Brain microvascular endothelial cell (primary cell): ENCODE results near the gene C16orf92.
A peak's percentile ranks its signal among the peaks of the same experiment; 100 is the strongest.

Experiments used
- DNase-seq: peaks from one replicate; pipeline ENCODE4 v3.0.0-alpha.2; 2020
- H3K27ac ChIP-seq: fragments of 250-450 bp; sonication (Bioruptor Pico); 2 replicates; pipeline ENCODE4 v1.5.1; 2020; ENCODE audit warnings: mild to moderate bottlenecking, moderate library complexity
- H3K27me3 ChIP-seq: fragments of 250-450 bp; sonication (Bioruptor Pico); replicated peaks from 2 replicates; pipeline ENCODE4 v1.5.1; 2020; ENCODE audit warnings: mild to moderate bottlenecking
- H3K36me3 ChIP-seq: fragments of 250-450 bp; sonication (Bioruptor Pico); replicated peaks from 2 replicates; pipeline ENCODE4 v1.5.1; 2020; ENCODE audit warnings: mild to moderate bottlenecking
- H3K4me3 ChIP-seq: 2 replicates; pipeline ENCODE4 v1.5.1; 2011; ENCODE audit warnings: low read depth, mild to moderate bottlenecking, control low read depth, low read length, moderate library complexity
- in situ Hi-C: cut with HindIII; loops from 2 replicates; pipeline ENCODE4 v1.10.0; 2017; ENCODE audit warnings: low sequenced_read_pairs, low pct_ligation_motif_present
- TF ChIP-seq, protein P1 (sequence below): IDR thresholded peaks from 2 replicates; pipeline ENCODE4 v1.5.1; 2011; ENCODE audit warnings: low read depth, mild to moderate bottlenecking, moderate library complexity, low read length, control low read depth, inconsistent platforms; ENCODE audit errors: missing control alignments

C16orf92 gene

DNA sequence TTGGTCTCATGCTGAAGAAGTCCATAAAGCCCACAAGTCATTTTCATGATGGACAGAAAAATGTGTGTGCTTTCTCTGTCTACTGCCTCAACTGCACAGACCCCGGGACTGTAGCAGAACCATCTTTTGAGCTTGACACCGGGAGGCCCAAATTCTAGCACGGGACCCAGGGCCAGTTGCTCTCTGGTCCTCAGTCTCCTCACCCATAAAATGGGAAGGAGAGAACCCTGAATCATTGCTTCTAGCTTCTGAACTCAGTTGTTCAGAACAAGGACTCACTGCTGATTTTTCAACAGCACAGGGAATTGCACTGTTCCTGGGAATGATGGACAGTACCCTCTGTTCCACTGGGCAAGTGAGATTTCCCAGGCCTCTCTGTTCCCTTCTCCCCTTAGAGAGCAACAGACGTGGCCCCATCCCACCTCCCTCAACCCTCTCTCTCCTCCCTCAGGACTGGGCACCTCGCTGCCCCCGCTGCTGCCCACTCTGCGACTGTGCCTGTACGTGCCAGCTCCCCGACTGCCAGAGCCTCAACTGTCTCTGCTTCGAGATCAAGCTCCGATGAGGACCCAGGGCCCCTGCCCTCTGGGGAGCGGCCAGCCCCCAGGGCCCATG is 40.4 kb downstream of the C16orf92 start:
- in situ Hi-C loops = no loop called here
- H3K27ac ChIP-seq = peak overlapping the region; percentile 95
- no peak for DNase-seq
- H3K27me3 ChIP-seq = no peaks in the 10 kb centered on the region
- TF ChIP-seq, protein P1, sequence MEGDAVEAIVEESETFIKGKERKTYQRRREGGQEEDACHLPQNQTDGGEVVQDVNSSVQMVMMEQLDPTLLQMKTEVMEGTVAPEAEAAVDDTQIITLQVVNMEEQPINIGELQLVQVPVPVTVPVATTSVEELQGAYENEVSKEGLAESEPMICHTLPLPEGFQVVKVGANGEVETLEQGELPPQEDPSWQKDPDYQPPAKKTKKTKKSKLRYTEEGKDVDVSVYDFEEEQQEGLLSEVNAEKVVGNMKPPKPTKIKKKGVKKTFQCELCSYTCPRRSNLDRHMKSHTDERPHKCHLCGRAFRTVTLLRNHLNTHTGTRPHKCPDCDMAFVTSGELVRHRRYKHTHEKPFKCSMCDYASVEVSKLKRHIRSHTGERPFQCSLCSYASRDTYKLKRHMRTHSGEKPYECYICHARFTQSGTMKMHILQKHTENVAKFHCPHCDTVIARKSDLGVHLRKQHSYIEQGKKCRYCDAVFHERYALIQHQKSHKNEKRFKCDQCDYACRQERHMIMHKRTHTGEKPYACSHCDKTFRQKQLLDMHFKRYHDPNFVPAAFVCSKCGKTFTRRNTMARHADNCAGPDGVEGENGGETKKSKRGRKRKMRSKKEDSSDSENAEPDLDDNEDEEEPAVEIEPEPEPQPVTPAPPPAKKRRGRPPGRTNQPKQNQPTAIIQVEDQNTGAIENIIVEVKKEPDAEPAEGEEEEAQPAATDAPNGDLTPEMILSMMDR = no peak
- H3K4me3 ChIP-seq = peak overlapping the region; percentile 64
- H3K36me3 ChIP-seq = peaks cover 26% of the 10 kb centered on the region

DNA sequence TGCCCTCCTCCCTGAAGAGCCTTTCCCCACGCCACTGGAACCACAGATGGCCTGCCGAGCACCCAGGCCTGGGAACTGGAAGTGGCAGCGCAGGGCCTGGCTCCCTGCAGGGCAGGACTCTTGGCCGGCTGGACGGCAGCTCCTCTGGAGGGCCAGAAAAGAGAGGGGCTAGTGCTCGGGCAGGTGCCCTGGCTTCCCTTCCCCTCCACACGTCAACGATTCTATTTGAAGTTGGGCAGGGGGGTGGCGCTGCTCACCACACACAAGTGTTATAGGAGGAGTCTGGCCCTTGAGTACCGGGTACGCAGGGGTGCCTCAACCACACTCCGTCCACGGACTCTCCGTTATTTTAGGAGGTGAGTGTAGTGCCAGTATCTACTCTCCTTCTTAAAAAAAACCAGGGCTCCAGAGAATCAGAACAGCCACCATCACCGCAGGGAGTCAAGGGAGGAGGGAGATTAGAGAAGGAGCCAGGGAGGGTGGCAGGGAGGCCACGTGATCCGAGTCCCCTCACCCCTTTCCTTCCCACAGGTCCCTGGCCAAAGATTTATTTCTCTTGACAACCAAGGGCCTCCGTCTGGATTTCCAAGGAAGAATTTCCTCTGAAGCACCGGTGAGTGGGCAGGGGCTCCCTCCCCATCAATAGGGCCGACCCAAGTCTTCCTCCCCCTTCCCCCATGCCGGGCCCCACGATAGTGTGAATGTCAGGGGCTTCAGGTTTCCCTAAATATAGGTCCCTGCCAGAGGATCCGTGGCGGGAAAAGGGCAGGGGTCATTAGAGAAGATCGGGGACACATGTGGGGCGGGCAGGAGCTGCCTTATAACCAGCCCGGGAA is 41.1 kb downstream of the C16orf92 start:
- Histone ChIP-seq H3K27ac (peak overlapping the region; percentile 95), H3K4me3 (peak overlapping the region; percentile 64)
- TF ChIP-seq, protein P1 = peak; percentile 28

DNA sequence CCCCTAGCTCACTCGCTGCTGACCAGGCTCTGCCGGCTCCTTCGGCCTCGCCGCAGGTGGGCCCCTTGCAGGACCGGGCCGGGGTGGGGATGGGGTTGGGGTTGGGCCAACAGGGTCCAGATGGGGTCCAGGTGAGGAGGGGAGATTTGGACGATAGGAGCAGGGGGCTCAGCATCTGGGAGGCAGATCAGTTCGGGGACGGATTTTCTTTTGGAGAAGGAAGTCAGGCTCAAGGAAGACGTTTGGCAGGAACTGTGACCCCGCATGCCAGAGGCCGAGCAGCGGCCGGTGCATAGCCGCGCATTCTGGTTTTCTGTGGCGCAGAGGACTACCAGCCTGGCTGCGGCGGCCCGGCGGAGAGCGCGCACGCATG is 41.7 kb downstream of the C16orf92 start:
- H3K27me3 ChIP-seq = no peaks in the 10 kb centered on the region
- H3K4me3 ChIP-seq = peak overlapping the region; percentile 64
- no peak for DNase-seq
- H3K27ac ChIP-seq = peak overlapping the region; percentile 95
- TF ChIP-seq, protein P1 = no peak
- H3K36me3 ChIP-seq = peaks cover 37% of the 10 kb centered on the region
- in situ Hi-C loops = no loop called here

More for the DNA sequence above, 41.1 kb downstream of the C16orf92 start:
- no peak for DNase-seq
- in situ Hi-C loops = no loop called here
- H3K27me3 ChIP-seq = no peaks in the 10 kb centered on the region
- H3K36me3 ChIP-seq = peaks cover 34% of the 10 kb centered on the region

DNA sequence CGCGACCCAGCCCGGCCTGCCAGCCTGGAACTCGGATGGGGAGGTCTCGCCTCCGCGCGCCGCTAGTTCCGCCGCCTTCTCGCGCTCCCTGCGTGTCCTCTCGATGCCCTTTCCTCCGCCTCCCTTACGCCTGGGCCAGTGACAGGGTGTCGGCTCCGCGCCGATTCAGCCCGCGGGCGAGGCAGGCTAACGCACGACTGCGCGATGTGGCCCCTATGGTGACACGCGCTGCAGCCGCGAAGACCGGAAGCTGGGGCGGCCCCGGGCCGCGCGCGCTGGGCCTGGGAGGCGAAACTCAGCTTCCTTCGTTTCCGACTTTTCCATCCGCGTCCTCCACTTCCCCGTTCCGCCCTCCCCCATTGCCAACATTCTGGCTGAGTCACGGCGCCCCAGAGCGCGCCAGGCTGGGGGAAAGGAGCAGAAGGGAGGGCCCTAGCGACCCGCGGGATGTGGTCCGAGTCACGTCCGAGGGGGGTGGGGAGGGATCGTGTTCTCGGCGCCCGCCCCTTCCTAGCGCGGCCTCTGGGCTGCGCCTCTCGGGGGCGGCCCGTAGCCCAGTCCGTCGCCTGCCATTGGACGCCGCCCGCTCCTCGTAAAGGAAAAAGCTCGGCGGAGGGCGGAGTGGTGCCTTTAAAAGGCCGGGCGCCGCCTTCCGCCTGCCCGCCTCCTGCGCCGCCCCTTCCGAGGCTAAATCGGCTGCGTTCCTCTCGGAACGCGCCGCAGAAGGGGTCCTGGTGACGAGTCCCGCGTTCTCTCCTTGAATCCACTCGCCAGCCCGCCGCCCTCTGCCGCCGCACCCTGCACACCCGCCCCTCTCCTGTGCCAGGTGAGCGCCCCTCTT is 42.3 kb downstream of the C16orf92 start, which contains the start of gene ALDOA:
Gene ALDOA, plus strand, starts transcription at position 659 of the 841 bp plus-strand sequence. CDS start 1,138 bp downstream, outside the sequence.
- DNase-seq = peak; percentile 98
- in situ Hi-C loops = no loop called here
- Histone ChIP-seq H3K4me3 (peak within 1 kb of the TSS; percentile 100), H3K36me3 (peaks cover 37% of the 10 kb centered on the region), H3K27me3 (no peaks in the 10 kb centered on the region), H3K27ac (peak within 1 kb of the TSS; percentile 95)
- TF ChIP-seq, protein P1 = no peak

DNA sequence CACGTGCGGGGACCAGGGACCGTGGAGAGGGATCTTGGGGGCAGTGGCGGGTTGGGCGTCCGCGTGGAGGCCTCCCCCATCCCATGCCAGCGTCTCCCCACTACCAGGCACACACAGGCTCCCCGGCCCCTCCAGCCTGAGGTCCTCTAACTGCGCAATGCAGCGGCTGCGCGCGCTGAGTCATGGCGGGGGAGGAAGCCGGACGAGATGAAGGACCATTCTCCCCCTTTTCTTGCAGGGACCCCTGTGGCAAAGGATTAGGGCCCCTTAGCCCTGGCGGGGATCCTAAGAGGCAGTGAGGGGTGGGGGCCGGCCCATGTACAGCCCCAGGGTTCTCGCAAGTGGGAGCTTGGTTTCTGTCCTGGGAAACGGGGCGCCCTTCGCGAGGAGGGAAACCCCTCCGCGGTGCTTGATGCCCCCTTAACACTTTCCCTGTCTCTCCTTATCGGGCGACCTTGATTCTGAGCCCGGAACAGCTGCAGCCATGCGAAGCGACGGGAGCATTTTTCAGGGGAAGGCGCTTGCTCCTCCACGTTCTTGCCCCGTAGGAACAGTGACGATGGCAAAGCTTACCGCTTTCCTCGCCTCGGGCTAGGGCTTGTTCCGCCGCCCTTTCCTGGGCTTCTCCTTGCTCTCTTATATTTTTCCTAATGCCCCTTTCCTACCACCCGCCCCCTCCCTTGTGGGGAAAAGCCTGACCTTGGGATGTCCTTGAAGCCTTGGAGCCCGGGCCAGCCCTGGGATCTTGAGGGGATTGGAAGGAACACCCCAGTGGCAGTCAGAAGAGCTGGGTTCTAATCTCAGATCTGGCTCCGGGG is 43.2 kb downstream of the C16orf92 start:
- peaks cover 43% of the 10 kb centered on the region for H3K36me3 ChIP-seq
- H3K27me3 ChIP-seq = no peaks in the 10 kb centered on the region
- peak overlapping the region; percentile 95 for H3K27ac ChIP-seq
- TF ChIP-seq, protein P1 = no peak
- peak; percentile 61 for DNase-seq
- in situ Hi-C loops = no loop called here
- peak overlapping the region; percentile 100 for H3K4me3 ChIP-seq
